A549 (cell line): Measurements from ENCODE around the gene ZNF652. TPM values are rescaled to one million over a fixed set of nuclear protein-coding genes. Genes with fewer than 3 reads are reported as not detected.
A peak's percentile ranks its signal among the peaks of the same experiment; 100 is the strongest.

Source experiments
- ATAC-seq, 2 experiments: fragments of 200-7000 bp in 1 of 2; fragments of >200 bp in 1 of 2; cut with Nextera tagmentation in 1 of 2; cut with Tn5 transposase in 1 of 2; 3 replicates each; pipeline versions ENCODE4 v1.8.0 to v1.9.1; 2018 to 2020; ENCODE audit warnings: mild to moderate bottlenecking in 1 of 2, moderate library complexity in 1 of 2
- CTCF ChIA-PET: fragments of 300-600 bp; sonication (Branson Sonifier 250); formaldehyde crosslinking; extraction: SDS; loops from one replicate; lab custom pipeline; 2021; ENCODE audit warnings: antibody characterized with exemption, inconsistent platforms; lab: Yijun Ruan, JAX
- POLR2A ChIA-PET: fragments of 350-600 bp; formaldehyde crosslinking; extraction: SDS; loops from one replicate; lab custom pipeline; 2021; ENCODE audit warnings: antibody characterized with exemption, inconsistent platforms; lab: Yijun Ruan, JAX
- DNase-seq, 2 experiments: peaks; one replicate each; pipeline versions ENCODE4 v3.0.0 to v3.0.0-alpha.2; 2011 to 2016; ENCODE audit warnings: low read depth in 1 of 2, low spot score in 1 of 2
- FAIRE-seq: peaks from 2 replicates; lab custom pipeline; 2011; peaks lifted over from hg19 to GRCh38; lab: Jason Lieb, UNC
- H3K27ac ChIP-seq, 2 experiments: fragments of >200 bp; sonication (Bioruptor Twin); formaldehyde crosslinking; 3 replicates each; pipeline ENCODE4 v1.5.1; 2016 to 2017
- H3K4me1 ChIP-seq: fragments of >200 bp; sonication (Bioruptor Twin); formaldehyde crosslinking; 3 replicates; pipeline ENCODE4 v1.6.1; 2016
- H3K4me2 ChIP-seq: fragments of >200 bp; sonication (Bioruptor Twin); formaldehyde crosslinking; 3 replicates; pipeline ENCODE4 v1.6.1; 2016
- H3K4me3 ChIP-seq: fragments of >200 bp; sonication (Bioruptor Twin); formaldehyde crosslinking; 3 replicates; pipeline ENCODE4 v1.5.1; 2016
- H3K9me3 ChIP-seq: fragments of >200 bp; sonication (Bioruptor Twin); formaldehyde crosslinking; 3 replicates; pipeline ENCODE4 v1.6.1; 2016
- CEBPB ChIP-seq, 2 experiments: fragments of >200 bp in 1 of 2; sonication (Bioruptor Twin) in 1 of 2; formaldehyde crosslinking in 1 of 2; IDR thresholded peaks; 2 replicates each; pipeline ENCODE4 v1.6.1; 2012 to 2016
- CHD2 ChIP-seq: fragments of 150-350 bp; IDR thresholded peaks from 2 replicates; pipeline ENCODE4 v1.6.1; 2014; ENCODE audit warnings: low read length; ENCODE audit not compliant: partially characterized antibody
- CHD4 ChIP-seq: fragments of 200-600 bp; sonication (generic); IDR thresholded peaks from 2 replicates; pipeline ENCODE4 v1.6.1; 2016; ENCODE audit warnings: antibody characterized with exemption, mild to moderate bottlenecking, borderline replicate concordance
- ELK1 ChIP-seq: fragments of 150-350 bp; IDR thresholded peaks from 2 replicates; pipeline ENCODE4 v1.6.1; 2014; ENCODE audit warnings: low read depth, mild to moderate bottlenecking, low read length
- ESRRA ChIP-seq: fragments of 150-350 bp; IDR thresholded peaks from 2 replicates; pipeline ENCODE4 v1.6.1; 2014; ENCODE audit warnings: mild to moderate bottlenecking, low read length, borderline replicate concordance
- FOSB ChIP-seq: fragments of 250-450 bp; sonication (Bioruptor Pico); IDR thresholded peaks from 2 replicates; pipeline ENCODE4 v1.5.0; 2020; ENCODE audit warnings: mild to moderate bottlenecking, moderate library complexity
- GATA3 ChIP-seq: IDR thresholded peaks from 2 replicates; pipeline ENCODE4 v1.6.1; 2012; ENCODE audit warnings: borderline replicate concordance
- HDAC2 ChIP-seq: fragments of 200-600 bp; sonication (generic); IDR thresholded peaks from 2 replicates; pipeline ENCODE4 v1.6.1; 2016
- HES2 ChIP-seq: fragments of >200 bp; sonication (Bioruptor Twin); formaldehyde crosslinking; IDR thresholded peaks from 2 replicates; pipeline ENCODE4 v1.6.1; 2016
- HEYL ChIP-seq: fragments of 250-450 bp; sonication (Bioruptor Pico); IDR thresholded peaks from 2 replicates; pipeline ENCODE4 v1.8.0; 2021; ENCODE audit warnings: mild to moderate bottlenecking, moderate library complexity
- HMGXB4 ChIP-seq: fragments of 250-450 bp; sonication (Bioruptor Pico); IDR thresholded peaks from 2 replicates; pipeline ENCODE4 v1.5.0; 2021; ENCODE audit warnings: mild to moderate bottlenecking, moderate library complexity, borderline replicate concordance
- HOXB13 ChIP-seq: fragments of 250-450 bp; sonication (Bioruptor Pico); IDR thresholded peaks from 2 replicates; pipeline ENCODE4 v1.5.0; 2020; ENCODE audit warnings: low read depth, mild to moderate bottlenecking, moderate library complexity
- HOXB5 ChIP-seq: fragments of 250-450 bp; sonication (Bioruptor Pico); IDR thresholded peaks from 2 replicates; pipeline ENCODE4 v1.5.0; 2020; ENCODE audit warnings: mild to moderate bottlenecking, moderate library complexity
- JUN ChIP-seq, 2 experiments: fragments of >200 bp; sonication (Bioruptor Twin); formaldehyde crosslinking; IDR thresholded peaks; 2 replicates in 1 of 2; 3 replicates in 1 of 2; pipeline ENCODE4 v1.6.1; 2016 to 2017
- JUNB ChIP-seq: fragments of >200 bp; sonication (Bioruptor Twin); formaldehyde crosslinking; IDR thresholded peaks from 2 replicates; pipeline ENCODE4 v1.6.1; 2016
- KDM1A ChIP-seq: fragments of 200-600 bp; sonication (generic); IDR thresholded peaks from 2 replicates; pipeline ENCODE4 v1.6.1; 2016; ENCODE audit warnings: low read depth, mild to moderate bottlenecking
- KDM5A ChIP-seq: fragments of 200-600 bp; sonication (generic); IDR thresholded peaks from 2 replicates; pipeline ENCODE4 v1.6.1; 2016; ENCODE audit warnings: antibody characterized with exemption, mild to moderate bottlenecking
- MAFK ChIP-seq: fragments of 450-650 bp; IDR thresholded peaks from 2 replicates; pipeline ENCODE4 v1.6.1; 2014; ENCODE audit not compliant: partially characterized antibody
- MAZ ChIP-seq: fragments of 150-350 bp; IDR thresholded peaks from 2 replicates; pipeline ENCODE4 v1.6.1; 2014; ENCODE audit warnings: antibody characterized with exemption, low read depth, low read length, borderline replicate concordance
- NPAS2 ChIP-seq: fragments of 250-450 bp; sonication (Bioruptor Pico); IDR thresholded peaks from 2 replicates; pipeline ENCODE4 v1.8.0; 2022; ENCODE audit warnings: mild to moderate bottlenecking, moderate library complexity, borderline replicate concordance
- PBX3 ChIP-seq: IDR thresholded peaks from 2 replicates; pipeline ENCODE4 v1.6.1; 2012
- POLR2AphosphoS2 ChIP-seq: conservative IDR thresholded peaks from 2 replicates; pipeline ENCODE4 v1.6.1; 2012; ENCODE audit warnings: low read length, improper control_type of control experiment, inconsistent platforms
- RAD21 ChIP-seq, 2 experiments: fragments of >200 bp in 1 of 2; sonication (Bioruptor Twin) in 1 of 2; formaldehyde crosslinking in 1 of 2; IDR thresholded peaks in 1 of 2; conservative IDR thresholded peaks in 1 of 2; 2 replicates in 1 of 2; 3 replicates in 1 of 2; pipeline ENCODE4 v1.6.1; 2012 to 2018; ENCODE audit warnings: inconsistent platforms in 1 of 2
- REST ChIP-seq: fragments of 200-600 bp; sonication (generic); IDR thresholded peaks from 2 replicates; pipeline ENCODE4 v1.6.1; 2016; ENCODE audit warnings: antibody characterized with exemption, mild to moderate bottlenecking, moderate library complexity
- SMC3 ChIP-seq: fragments of >200 bp; sonication (Bioruptor Twin); formaldehyde crosslinking; IDR thresholded peaks from 3 replicates; pipeline ENCODE4 v1.6.1; 2018; ENCODE audit warnings: inconsistent platforms
- TP53 ChIP-seq: fragments of 250-450 bp; sonication (Bioruptor Pico); IDR thresholded peaks from 2 replicates; pipeline ENCODE4 v1.5.0; 2021; ENCODE audit warnings: mild to moderate bottlenecking, moderate library complexity
- ZC3H11A ChIP-seq: fragments of 450-650 bp; IDR thresholded peaks from 2 replicates; pipeline ENCODE4 v1.6.1; 2014; ENCODE audit warnings: antibody characterized with exemption, mild to moderate bottlenecking
- ZFP36 ChIP-seq: fragments of 450-650 bp; IDR thresholded peaks from 2 replicates; pipeline ENCODE4 v1.6.1; 2014; ENCODE audit warnings: borderline replicate concordance; ENCODE audit not compliant: partially characterized antibody
- ZNF302 ChIP-seq: fragments of 250-450 bp; sonication (Bioruptor Pico); IDR thresholded peaks from 2 replicates; pipeline ENCODE4 v1.9.0; 2021; ENCODE audit warnings: inconsistent platforms, mild to moderate bottlenecking, moderate library complexity
- WGBS: methylation state at CpG from one replicate; pipeline ENCODE4 v1.1.6; 2017; ENCODE audit errors: missing lambda C conversion rate; 5-methylcytosine and 5-hydroxymethylcytosine counted together
- polyA plus RNA-seq, 4 experiments: library from polyadenylated mRNA; depleted of rRNA in 3 of 4; stranded (reverse); fragments of >200 nt; fragmentation: RNase III in 1 of 4; extraction: RNeasy Plus Mini Kit Qiagen cat#74134 plus additional on column Dnase treatment in 1 of 4; gene quantifications; 2 replicates in 3 of 4; 3 replicates in 1 of 4; pipeline ENCODE4 v1.2.3, GENCODE V29; 2011 to 2017

The ZNF652 gene
- polyA plus RNA-seq, 2 of the 4 experiments (the other 2 are of a cell fraction), result 5.7 to 14.8 TPM

- TF ChIP-seq PBX3 (no peak), HEYL (CRISPR knock-in tag) (no peak), FOSB (CRISPR knock-in tag) (no peak)
These were observed 101.2 kb downstream of the ZNF652 start (continued) for GRCh38 chr17:49260817-49261291.

- ATAC-seq (peak; percentile 91 to 92), FAIRE-seq (no peak), DNase-seq (peak; percentile 83 to 85)
- H3K4me2 ChIP-seq, result peak overlapping the region; percentile 79
- peak overlapping the region; percentile 61 for H3K4me3 ChIP-seq
- ChIA-PET POLR2A (interaction anchor here (1.1 kb wide), 2 partner anchors 11 to 28 kb away, joined by 3 to 4 read pairs; no protein-coding TSS in a partner anchor), CTCF (interaction anchor here (0.6 to 4.1 kb wide), 11 partner anchors 8 to 469 kb away, joined by 3 to 31 read pairs (median 3); partner anchors contain the start of gene PHOSPHO1)
- WGBS, result 5% methylated on average over 27 of the region's 77 CpGs
- peak overlapping the region; percentile 81 to 88 for H3K27ac ChIP-seq
- peaks cover 9% of the 10 kb centered on the region; the same call in 2 of the 3 replicates for H3K4me1 ChIP-seq
- no peaks in the 10 kb centered on the region for H3K9me3 ChIP-seq
- TF ChIP-seq ESRRA (no peak), CEBPB (IDR thresholded peaks at IDR 0.05) (no peak), JUN (IDR thresholded peaks at IDR 0.05) (peak in 1 of 2 experiments; percentile 46; a peak in 2 of 5 replicates), HOXB13 (no peak), KDM1A (no peak), MAZ (no peak), ZNF302 (CRISPR knock-in tag) (no peak), CHD2 (no peak), CHD4 (no peak), ELK1 (no peak), HDAC2 (no peak), HES2 (no peak), FOSB (CRISPR knock-in tag) (no peak), REST (no peak), ZFP36 (no peak), RAD21 (conservative IDR thresholded peaks at IDR 0.05 in 1 of 2, IDR thresholded peaks at IDR 0.05 in 1 of 2) (no peak), POLR2AphosphoS2 (no peak), MAFK (no peak), JUNB (no peak), KDM5A (no peak), HMGXB4 (CRISPR knock-in tag) (no peak), HOXB5 (CRISPR knock-in tag) (peak; percentile 41; the same call in 1 of the 2 replicates), SMC3 (no peak), GATA3 (no peak), TP53 (no peak), ZC3H11A (no peak), NPAS2 (no peak)
These were observed 101.8 kb downstream of the ZNF652 start for GRCh38 chr17:49260011-49260816.
